ENCODE results near the gene PRKAR2B.

PRKAR2B gene

GRCh38 chr7:107025449-107026103, 18.9 kb upstream of the PRKAR2B start:
- H3K4me3 ChIP-seq (ENCODE audit: low read depth, low read length): no peak overlapping the region
- no peak for DNase-seq (ENCODE audit: low read depth)
- TF ChIP-seq CTCF (IDR thresholded peaks at IDR 0.05; ENCODE audit: control insufficient read depth, extremely low read depth, insufficient read depth): no peak

- DNase-seq (ENCODE audit: low read depth): no peak
- no peak overlapping the region for H3K4me3 ChIP-seq (ENCODE audit: low read depth, low read length)
- TF ChIP-seq CTCF (IDR thresholded peaks at IDR 0.05; ENCODE audit: control insufficient read depth, extremely low read depth, insufficient read depth): no peak
Measured at GRCh38 chr7:107026166-107026565, 18.3 kb upstream of the PRKAR2B start.

- no peak for DNase-seq (ENCODE audit: low read depth)
- no peak for TF ChIP-seq CTCF (IDR thresholded peaks at IDR 0.05; ENCODE audit: control insufficient read depth, extremely low read depth, insufficient read depth)
- H3K4me3 ChIP-seq (ENCODE audit: low read depth, low read length): no peak overlapping the region
Measured at GRCh38 chr7:107027208-107027607, 17.3 kb upstream of the PRKAR2B start.

GRCh38 chr7:107029061-107029763, 15.3 kb upstream of the PRKAR2B start:
- TF ChIP-seq CTCF (IDR thresholded peaks at IDR 0.05; ENCODE audit: control insufficient read depth, extremely low read depth, insufficient read depth): no peak
- H3K4me3 ChIP-seq (ENCODE audit: low read depth, low read length): no peak overlapping the region
- DNase-seq (ENCODE audit: low read depth): no peak

GRCh38 chr7:107029764-107030286, 14.7 kb upstream of the PRKAR2B start:
- H3K4me3 ChIP-seq (ENCODE audit: low read depth, low read length): no peak overlapping the region
- DNase-seq (ENCODE audit: low read depth): no peak
- TF ChIP-seq CTCF (IDR thresholded peaks at IDR 0.05; ENCODE audit: control insufficient read depth, extremely low read depth, insufficient read depth): no peak

- no peak for DNase-seq (ENCODE audit: low read depth)
- H3K4me3 ChIP-seq (ENCODE audit: low read depth, low read length): no peak overlapping the region
- no peak for TF ChIP-seq CTCF (IDR thresholded peaks at IDR 0.05; ENCODE audit: control insufficient read depth, extremely low read depth, insufficient read depth)
Measured at GRCh38 chr7:107032050-107032449, 12.5 kb upstream of the PRKAR2B start.

All from LNCaP clone FGC (cell line).